ENCODE measurements around the gene HMCN2. TPM values are rescaled to one million over a fixed set of nuclear protein-coding genes. Genes with fewer than 3 reads are reported as not detected.

The HMCN2 gene
- total RNA-seq, 2 donors from 2014 or later: 2.9 to 5.5 TPM

DNA sequence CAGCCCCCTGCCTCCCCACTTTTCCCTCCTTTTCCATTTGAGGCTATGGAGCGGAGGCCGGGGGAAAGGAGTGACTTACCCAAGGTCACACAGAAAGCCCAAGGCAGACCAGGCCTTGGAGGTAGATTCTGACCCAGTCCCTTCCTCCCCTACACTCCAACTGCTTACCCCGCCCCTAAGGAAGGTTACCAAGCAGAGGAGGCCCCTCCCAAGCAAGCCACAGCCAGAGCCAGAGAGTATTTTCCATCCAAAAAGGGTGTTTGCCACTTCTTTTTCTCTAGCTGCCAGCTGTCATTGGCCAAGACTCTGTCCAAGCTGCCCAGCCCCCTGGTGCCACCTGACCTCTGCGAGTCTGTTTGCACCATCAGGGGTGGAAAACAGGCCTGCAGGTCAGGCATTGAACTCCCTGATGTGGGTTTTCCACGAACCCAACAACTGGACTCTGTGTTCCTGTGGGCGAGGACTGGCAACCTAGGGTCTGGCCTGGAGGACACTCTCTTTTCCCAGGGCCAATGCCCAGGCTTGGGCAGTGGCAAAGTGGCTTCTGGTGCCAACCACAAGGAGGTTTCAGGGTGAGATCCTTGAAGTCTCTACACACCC, 172.9 kb downstream of the HMCN2 start:
- peaks cover 1% of the 10 kb centered on the region for H3K27me3 ChIP-seq (replicated peaks; ENCODE audit: insufficient read depth)
- no peak overlapping the region for H3K4me3 ChIP-seq
- no peaks in the 10 kb centered on the region for H3K9me3 ChIP-seq
- DNase-seq (ENCODE audit: low spot score): no peak
- intact Hi-C loops (cut with DNase I): no loop called here
- no peak overlapping the region for H3K27ac ChIP-seq
- H3K4me1 ChIP-seq (replicated peaks): peaks cover 1% of the 10 kb centered on the region
- 94% methylated on average over 6 of the region's 6 CpGs for WGBS
- TF ChIP-seq POLR2A (IDR thresholded peaks at IDR 0.05) (no peak), POLR2AphosphoS5 (IDR thresholded peaks at IDR 0.05) (no peak)
- TF ChIP-seq, protein P1, sequence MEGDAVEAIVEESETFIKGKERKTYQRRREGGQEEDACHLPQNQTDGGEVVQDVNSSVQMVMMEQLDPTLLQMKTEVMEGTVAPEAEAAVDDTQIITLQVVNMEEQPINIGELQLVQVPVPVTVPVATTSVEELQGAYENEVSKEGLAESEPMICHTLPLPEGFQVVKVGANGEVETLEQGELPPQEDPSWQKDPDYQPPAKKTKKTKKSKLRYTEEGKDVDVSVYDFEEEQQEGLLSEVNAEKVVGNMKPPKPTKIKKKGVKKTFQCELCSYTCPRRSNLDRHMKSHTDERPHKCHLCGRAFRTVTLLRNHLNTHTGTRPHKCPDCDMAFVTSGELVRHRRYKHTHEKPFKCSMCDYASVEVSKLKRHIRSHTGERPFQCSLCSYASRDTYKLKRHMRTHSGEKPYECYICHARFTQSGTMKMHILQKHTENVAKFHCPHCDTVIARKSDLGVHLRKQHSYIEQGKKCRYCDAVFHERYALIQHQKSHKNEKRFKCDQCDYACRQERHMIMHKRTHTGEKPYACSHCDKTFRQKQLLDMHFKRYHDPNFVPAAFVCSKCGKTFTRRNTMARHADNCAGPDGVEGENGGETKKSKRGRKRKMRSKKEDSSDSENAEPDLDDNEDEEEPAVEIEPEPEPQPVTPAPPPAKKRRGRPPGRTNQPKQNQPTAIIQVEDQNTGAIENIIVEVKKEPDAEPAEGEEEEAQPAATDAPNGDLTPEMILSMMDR (IDR thresholded peaks at IDR 0.05): no peak
- no peaks in the 10 kb centered on the region for H3K36me3 ChIP-seq

DNA sequence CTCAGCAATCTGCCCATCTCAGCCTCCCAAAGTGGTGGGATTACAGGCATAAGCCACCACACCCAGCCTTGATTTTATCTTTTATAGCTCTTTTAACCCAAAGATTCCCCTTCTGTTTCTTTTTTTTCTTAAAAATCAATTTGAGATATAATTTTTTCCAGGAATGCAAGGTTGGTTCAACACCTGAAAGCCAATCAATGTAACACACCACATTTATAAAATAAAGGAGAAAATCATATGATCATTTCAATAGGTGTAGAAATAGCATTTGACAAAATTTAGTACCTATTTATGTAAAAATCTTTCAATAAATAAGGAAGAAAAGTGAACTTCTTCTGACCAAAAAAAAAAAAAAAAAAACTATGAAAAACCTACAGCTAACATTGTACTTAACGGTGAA, 175.5 kb downstream of the HMCN2 start:
- TF ChIP-seq, protein P1 (IDR thresholded peaks at IDR 0.05): no peak
- no peak for TF ChIP-seq POLR2A (IDR thresholded peaks at IDR 0.05)
- TF ChIP-seq POLR2AphosphoS5 (IDR thresholded peaks at IDR 0.05): no peak
- intact Hi-C loops (cut with DNase I): no loop called here
- Histone ChIP-seq H3K9me3 (no peaks in the 10 kb centered on the region), H3K27ac (no peak overlapping the region), H3K27me3 (replicated peaks; ENCODE audit: insufficient read depth) (no peaks in the 10 kb centered on the region), H3K36me3 (no peaks in the 10 kb centered on the region), H3K4me1 (replicated peaks) (no peaks in the 10 kb centered on the region), H3K4me3 (no peak overlapping the region)
- DNase-seq (ENCODE audit: low spot score): no peak
- WGBS: 98% methylated on average over 1 of the region's 1 CpG

DNA sequence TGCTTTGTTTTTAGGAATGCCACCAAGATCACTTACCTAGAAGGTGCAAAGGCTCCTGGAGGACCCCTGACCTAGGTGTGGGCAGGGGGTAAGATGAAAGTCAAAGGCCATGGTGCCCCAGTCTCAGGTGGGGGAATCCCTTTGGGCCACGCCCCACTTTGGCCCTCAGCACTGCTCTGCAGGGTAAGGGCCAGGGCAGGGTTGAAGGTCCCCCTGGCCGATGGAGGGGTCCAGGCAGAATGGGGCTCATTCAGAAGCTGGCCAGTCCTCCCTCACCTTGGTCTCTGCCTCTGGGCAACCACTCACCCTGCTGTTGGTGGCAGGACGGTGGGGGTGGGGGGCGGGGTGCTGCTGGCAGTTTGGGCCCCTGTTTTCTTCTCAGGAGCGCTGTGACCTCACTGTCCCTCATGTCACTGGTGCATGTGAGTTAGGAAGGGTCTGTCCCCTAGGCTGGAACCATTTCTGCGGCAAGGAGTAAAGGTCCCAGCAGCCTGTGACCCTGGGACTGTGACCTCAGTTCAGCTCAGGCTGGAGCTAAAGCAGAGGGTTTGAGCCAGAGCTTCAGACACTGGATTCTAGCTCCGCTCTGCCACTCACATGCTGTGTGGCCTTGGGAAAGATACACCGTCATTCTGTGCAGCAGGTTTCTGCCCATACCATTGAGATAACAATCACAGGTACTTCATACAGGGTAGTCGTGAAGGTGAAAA, 177.3 kb downstream of the HMCN2 start:
- DNase-seq (ENCODE audit: low spot score): no peak
- TF ChIP-seq POLR2A (IDR thresholded peaks at IDR 0.05) (no peak), POLR2AphosphoS5 (IDR thresholded peaks at IDR 0.05) (no peak)
- TF ChIP-seq, protein P1 (IDR thresholded peaks at IDR 0.05): no peak
- Histone ChIP-seq H3K36me3 (no peaks in the 10 kb centered on the region), H3K27me3 (replicated peaks; ENCODE audit: insufficient read depth) (no peaks in the 10 kb centered on the region), H3K27ac (no peak overlapping the region), H3K9me3 (no peaks in the 10 kb centered on the region), H3K4me3 (no peak overlapping the region), H3K4me1 (replicated peaks) (no peaks in the 10 kb centered on the region)
- intact Hi-C loops (cut with DNase I): no loop called here
- 93% methylated on average over 9 of the region's 9 CpGs for WGBS

DNA sequence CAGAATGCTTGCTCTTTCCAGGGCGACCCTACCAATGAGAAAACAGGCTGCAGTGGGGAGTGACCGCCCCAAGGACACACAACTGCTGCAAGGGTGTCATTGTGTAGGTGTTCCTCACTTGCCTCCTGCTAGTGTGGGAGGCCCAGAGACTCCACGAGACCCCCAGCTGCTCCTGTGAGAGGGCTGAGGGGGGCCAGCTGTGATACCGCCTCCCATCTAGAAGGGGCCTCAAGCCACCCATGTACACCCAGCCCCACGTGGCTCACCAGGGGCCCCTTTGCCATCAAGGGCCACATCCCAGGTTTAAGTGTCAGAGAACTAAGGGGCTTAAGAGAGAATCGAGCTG, 177.9 kb downstream of the HMCN2 start:
- H3K4me3 ChIP-seq: no peak overlapping the region
- H3K9me3 ChIP-seq: no peaks in the 10 kb centered on the region
- TF ChIP-seq POLR2AphosphoS5 (IDR thresholded peaks at IDR 0.05): no peak
- TF ChIP-seq, protein P1 (IDR thresholded peaks at IDR 0.05): no peak
- TF ChIP-seq POLR2A (IDR thresholded peaks at IDR 0.05): no peak
- WGBS: 78% methylated on average over 6 of the region's 6 CpGs
- no peak for DNase-seq (ENCODE audit: low spot score)
- H3K4me1 ChIP-seq (replicated peaks): no peaks in the 10 kb centered on the region
- no peaks in the 10 kb centered on the region for H3K36me3 ChIP-seq
- intact Hi-C loops (cut with DNase I): no loop called here
- H3K27ac ChIP-seq: no peak overlapping the region
- H3K27me3 ChIP-seq (replicated peaks; ENCODE audit: insufficient read depth): no peaks in the 10 kb centered on the region

Data from prostate gland (tissue), 2 donors.